ENCODE results near the gene RNF43. TPM values are rescaled to one million over a fixed set of nuclear protein-coding genes. Genes with fewer than 3 reads are reported as not detected.

Gene RNF43
- total RNA-seq, 1 experiment from 2014 or later = 42.2 TPM

- ChIA-PET RAD21 (ENCODE audit: low non-redundant PET in 1 of 2, low total read pairs in 2 of 2, uncharacterized antibody in 2 of 2, unreplicated experiment in 2 of 2) (no interaction called here), CTCF (interaction anchor here (1.0 kb wide), 1 partner anchor 14 kb away, joined by 3 read pairs; no protein-coding TSS in a partner anchor), POLR2A (interaction anchor here (1.0 to 2.6 kb wide), 8 partner anchors 9 to 231 kb away, joined by 3 to 10 read pairs (median 4); partner anchors contain the start of genes RNF43 and SUPT4H1)
- Histone ChIP-seq H3K36me3 (ENCODE audit: control insufficient read depth in 1 of 2, insufficient read depth in 2 of 2, low read length in 2 of 2) (no peaks in the 10 kb centered on the region; a peak in 1 of 4 replicates), H3K4me1 (ENCODE audit: control insufficient read depth in 1 of 2, insufficient read depth in 2 of 2, low read length in 2 of 2) (peaks cover 92 to 98% of the 10 kb centered on the region in 2 experiments), H3K4me3 (replicated peaks in 1 of 2; ENCODE audit: low read depth in 1 of 2, low read length in 2 of 2) (no peak overlapping the region), H3K9ac (ENCODE audit: low read length) (no peak overlapping the region), H3K4me2 (ENCODE audit: low read length) (peak overlapping the region; percentile 59), H3K9me3 (ENCODE audit: control insufficient read depth in 1 of 2, insufficient read depth in 1 of 2, low read depth in 1 of 2, low read length in 2 of 2) (no peaks in the 10 kb centered on the region), H3K27me3 (ENCODE audit: insufficient read depth, low read length) (no peaks in the 10 kb centered on the region), H3K9me2 (ENCODE audit: insufficient read depth) (no peaks in the 10 kb centered on the region), H3K79me2 (ENCODE audit: insufficient read depth, low read length) (peaks cover 96% of the 10 kb centered on the region), H2AFZ (ENCODE audit: low read depth, low read length, poor library complexity, severe bottlenecking) (no peak overlapping the region), H4K20me1 (ENCODE audit: insufficient read depth) (no peaks in the 10 kb centered on the region), H3K27ac (ENCODE audit: low read depth, low read length) (peak overlapping the region; percentile 66; the same call in 1 of the 2 replicates)
- DNase-seq (ENCODE audit: low read depth, low spot score) = no peak
- BruUV-seq (replicated peaks) = no TSS peak
- no peak for ATAC-seq
- TF ChIP-seq ZNF274 (IDR thresholded peaks at IDR 0.05; ENCODE audit: low read depth, low read length) (no peak), MAX (IDR thresholded peaks at IDR 0.05) (0 out of 2 replicates have a peak, but pooled peaks have one; percentile 6)
- intact Hi-C loops (cut with micrococcal nuclease) = no loop called here
Observed at GRCh38 chr17:58400826-58401225, 16.5 kb downstream of the RNF43 start.

GRCh38 chr17:58399974-58400373 lies 17.4 kb downstream of the RNF43 start:
- Histone ChIP-seq H3K9ac (ENCODE audit: low read length) (no peak overlapping the region), H3K9me3 (ENCODE audit: control insufficient read depth in 1 of 2, insufficient read depth in 1 of 2, low read depth in 1 of 2, low read length in 2 of 2) (no peaks in the 10 kb centered on the region), H3K4me2 (ENCODE audit: low read length) (peak overlapping the region; percentile 59), H3K4me1 (ENCODE audit: control insufficient read depth in 1 of 2, insufficient read depth in 2 of 2, low read length in 2 of 2) (peaks cover 93 to 99% of the 10 kb centered on the region in 2 experiments), H3K9me2 (ENCODE audit: insufficient read depth) (no peaks in the 10 kb centered on the region), H3K79me2 (ENCODE audit: insufficient read depth, low read length) (peaks cover 97% of the 10 kb centered on the region), H3K27ac (ENCODE audit: low read depth, low read length) (peak overlapping the region; percentile 50), H3K4me3 (replicated peaks in 1 of 2; ENCODE audit: low read depth in 1 of 2, low read length in 2 of 2) (peak overlapping the region in 1 of 2 experiments; percentile 6; a peak in 2 of 4 replicates), H4K20me1 (ENCODE audit: insufficient read depth) (no peaks in the 10 kb centered on the region), H3K27me3 (ENCODE audit: insufficient read depth, low read length) (no peaks in the 10 kb centered on the region), H2AFZ (ENCODE audit: low read depth, low read length, poor library complexity, severe bottlenecking) (no peak overlapping the region), H3K36me3 (ENCODE audit: control insufficient read depth in 1 of 2, insufficient read depth in 2 of 2, low read length in 2 of 2) (no peaks in the 10 kb centered on the region; a peak in 1 of 4 replicates)
- RAD21 ChIA-PET (ENCODE audit: low non-redundant PET in 1 of 2, low total read pairs in 2 of 2, uncharacterized antibody in 2 of 2, unreplicated experiment in 2 of 2) = no interaction called here
- ATAC-seq (peak; percentile 39; the same call in 1 of the 2 replicates), DNase-seq (ENCODE audit: low read depth, low spot score) (no peak)
- TF ChIP-seq SP1 (IDR thresholded peaks at IDR 0.05; ENCODE audit: low read depth) (peak; percentile 16; the same call in 1 of the 2 replicates), FOSL1 (IDR thresholded peaks at IDR 0.05; ENCODE audit: low read depth) (peak; percentile 74), ELF1 (IDR thresholded peaks at IDR 0.05; ENCODE audit: borderline replicate concordance, low read depth) (no peak), JUND (IDR thresholded peaks at IDR 0.05) (peak; percentile 60), CBX3 (IDR thresholded peaks at IDR 0.05; ENCODE audit: low read depth) (0 out of 2 replicates have a peak, but pooled peaks have one; percentile 51), CEBPB (IDR thresholded peaks at IDR 0.05; ENCODE audit: low read depth) (no peak), REST (IDR thresholded peaks at IDR 0.05; ENCODE audit: low read depth) (no peak), SRF (IDR thresholded peaks at IDR 0.05; ENCODE audit: low read depth) (0 out of 2 replicates have a peak, but pooled peaks have one; percentile 6)
- BruUV-seq (replicated peaks) = no TSS peak
- POLR2A ChIA-PET = interaction anchor here (0.8 to 2.6 kb wide), 8 partner anchors 8 to 232 kb away, joined by 3 to 10 read pairs (median 4); partner anchors contain the start of genes RNF43 and SUPT4H1
- CTCF ChIA-PET = interaction anchor here (1.0 to 1.2 kb wide), 2 partner anchors 15 to 82 kb away, joined by 3 read pairs; no protein-coding TSS in a partner anchor
- intact Hi-C loops (cut with micrococcal nuclease) = no loop called here
